Measurements from ENCODE around the gene RWDD2A. TPM values are rescaled to one million over a fixed set of nuclear protein-coding genes. Genes with fewer than 3 reads are reported as not detected.
"Not testable (repeated sequence)": the region's sequence is repeated elsewhere in the genome, so short reads cannot be mapped to it uniquely, and the experiment has no call there.

RWDD2A gene
- total RNA-seq, 1 experiment from 2014 or later: 3.5 TPM

DNA sequence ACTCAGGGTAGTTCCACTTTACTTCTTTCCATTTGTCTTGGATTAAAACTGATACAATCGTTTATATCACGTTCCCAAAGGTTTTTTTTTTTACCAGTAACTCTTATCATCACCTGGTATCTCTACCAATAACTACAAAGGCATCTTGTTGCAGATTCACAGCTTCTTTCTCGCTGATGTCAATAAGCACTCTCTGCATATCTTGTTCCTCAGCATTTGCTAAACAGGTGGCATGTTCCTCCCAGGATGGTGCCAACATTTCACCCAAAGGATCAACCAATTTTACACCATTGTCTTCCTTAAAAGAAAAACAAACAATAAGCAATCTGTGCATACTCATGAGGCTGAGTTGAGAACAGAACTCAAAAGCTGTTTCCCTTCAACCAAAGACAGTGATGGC is 4.7 kb upstream of the RWDD2A start:
- Histone ChIP-seq H3K27me3 (replicated peaks; ENCODE audit: control insufficient read depth, insufficient read depth, low read length) (no peaks in the 10 kb centered on the region), H3K36me3 (ENCODE audit: control insufficient read depth, insufficient read depth, low read length) (peaks cover 2% of the 10 kb centered on the region; the same call in 1 of the 2 replicates), H3K9me3 (no peaks in the 10 kb centered on the region), H3K4me3 (ENCODE audit: low read depth, low read length) (no peak overlapping the region), H3K4me1 (peaks cover 15% of the 10 kb centered on the region)
- no peaks in the 10 kb centered on the region for H3K9me3 Mint-ChIP-seq (ENCODE audit: unreplicated experiment)
- no peak for DNase-seq
- H3K27ac Mint-ChIP-seq (ENCODE audit: unreplicated experiment): no peak overlapping the region
- peaks cover 6% of the 10 kb centered on the region for H3K4me1 Mint-ChIP-seq (ENCODE audit: low read depth, unreplicated experiment)
- no peak overlapping the region for H3K4me3 Mint-ChIP-seq (ENCODE audit: unreplicated experiment)
- H3K27me3 Mint-ChIP-seq (ENCODE audit: insufficient read depth, unreplicated experiment): no peaks in the 10 kb centered on the region
- TF ChIP-seq, protein P1, sequence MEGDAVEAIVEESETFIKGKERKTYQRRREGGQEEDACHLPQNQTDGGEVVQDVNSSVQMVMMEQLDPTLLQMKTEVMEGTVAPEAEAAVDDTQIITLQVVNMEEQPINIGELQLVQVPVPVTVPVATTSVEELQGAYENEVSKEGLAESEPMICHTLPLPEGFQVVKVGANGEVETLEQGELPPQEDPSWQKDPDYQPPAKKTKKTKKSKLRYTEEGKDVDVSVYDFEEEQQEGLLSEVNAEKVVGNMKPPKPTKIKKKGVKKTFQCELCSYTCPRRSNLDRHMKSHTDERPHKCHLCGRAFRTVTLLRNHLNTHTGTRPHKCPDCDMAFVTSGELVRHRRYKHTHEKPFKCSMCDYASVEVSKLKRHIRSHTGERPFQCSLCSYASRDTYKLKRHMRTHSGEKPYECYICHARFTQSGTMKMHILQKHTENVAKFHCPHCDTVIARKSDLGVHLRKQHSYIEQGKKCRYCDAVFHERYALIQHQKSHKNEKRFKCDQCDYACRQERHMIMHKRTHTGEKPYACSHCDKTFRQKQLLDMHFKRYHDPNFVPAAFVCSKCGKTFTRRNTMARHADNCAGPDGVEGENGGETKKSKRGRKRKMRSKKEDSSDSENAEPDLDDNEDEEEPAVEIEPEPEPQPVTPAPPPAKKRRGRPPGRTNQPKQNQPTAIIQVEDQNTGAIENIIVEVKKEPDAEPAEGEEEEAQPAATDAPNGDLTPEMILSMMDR (IDR thresholded peaks at IDR 0.05; ENCODE audit: insufficient read depth in 1 of 2, low read depth in 1 of 2, low read length in 1 of 2, severe bottlenecking in 1 of 2, unreplicated experiment in 1 of 2): no peak
- CTCF ChIA-PET: no interaction called here
- POLR2A ChIA-PET: no interaction called here
- no TSS peak for BruUV-seq (replicated peaks)
- H3K36me3 Mint-ChIP-seq (ENCODE audit: insufficient read depth, unreplicated experiment): peaks cover 80% of the 10 kb centered on the region
- intact Hi-C loops (cut with micrococcal nuclease; ENCODE audit: unreplicated experiment): no loop called here

DNA sequence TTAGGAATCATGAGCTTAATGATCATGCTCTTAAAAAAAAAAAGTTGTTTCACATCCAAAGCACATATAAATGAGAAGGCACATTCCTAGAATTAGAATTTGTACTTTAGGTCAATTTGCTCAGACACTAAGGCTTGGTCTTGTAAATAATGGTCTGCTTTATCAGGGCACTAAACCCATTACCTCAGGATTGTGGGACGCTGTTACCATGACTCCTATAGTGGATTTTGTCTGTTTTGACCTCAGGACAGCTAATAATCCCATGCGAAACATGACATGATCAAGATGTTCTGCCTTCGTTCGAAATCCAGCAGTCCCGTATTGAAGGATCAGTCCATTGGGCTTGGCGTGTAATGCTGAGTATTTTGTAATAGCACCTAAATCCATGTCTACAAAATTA is 2.5 kb upstream of the RWDD2A start:
- no peaks in the 10 kb centered on the region for H3K27me3 Mint-ChIP-seq (ENCODE audit: insufficient read depth, unreplicated experiment)
- no peaks in the 10 kb centered on the region for H3K9me3 Mint-ChIP-seq (ENCODE audit: unreplicated experiment)
- no peak overlapping the region for H3K4me3 Mint-ChIP-seq (ENCODE audit: unreplicated experiment)
- TF ChIP-seq, protein P1 (IDR thresholded peaks at IDR 0.05; ENCODE audit: insufficient read depth in 1 of 2, low read depth in 1 of 2, low read length in 1 of 2, severe bottlenecking in 1 of 2, unreplicated experiment in 1 of 2): no peak
- POLR2A ChIA-PET: interaction anchor here (0.7 to 1.0 kb wide), 2 partner anchors 24 to 275 kb away, joined by 4 to 7 read pairs; no protein-coding TSS in a partner anchor
- peaks cover 14% of the 10 kb centered on the region for H3K4me1 Mint-ChIP-seq (ENCODE audit: low read depth, unreplicated experiment)
- CTCF ChIA-PET: no interaction called here
- Histone ChIP-seq H3K36me3 (ENCODE audit: control insufficient read depth, insufficient read depth, low read length) (peaks cover 2% of the 10 kb centered on the region; the same call in 1 of the 2 replicates), H3K27me3 (replicated peaks; ENCODE audit: control insufficient read depth, insufficient read depth, low read length) (no peaks in the 10 kb centered on the region), H3K4me3 (ENCODE audit: low read depth, low read length) (no peak overlapping the region), H3K4me1 (peaks cover 24% of the 10 kb centered on the region), H3K9me3 (no peaks in the 10 kb centered on the region)
- DNase-seq: peak; percentile 37
- H3K27ac Mint-ChIP-seq (ENCODE audit: unreplicated experiment): no peak overlapping the region
- intact Hi-C loops (cut with micrococcal nuclease; ENCODE audit: unreplicated experiment): loop anchor here (10.0 kb wide), 1 partner anchor 324 kb away; the partner anchor contains the start of gene PRSS35
- H3K36me3 Mint-ChIP-seq (ENCODE audit: insufficient read depth, unreplicated experiment): peaks cover 71% of the 10 kb centered on the region
- no TSS peak for BruUV-seq (replicated peaks)

DNA sequence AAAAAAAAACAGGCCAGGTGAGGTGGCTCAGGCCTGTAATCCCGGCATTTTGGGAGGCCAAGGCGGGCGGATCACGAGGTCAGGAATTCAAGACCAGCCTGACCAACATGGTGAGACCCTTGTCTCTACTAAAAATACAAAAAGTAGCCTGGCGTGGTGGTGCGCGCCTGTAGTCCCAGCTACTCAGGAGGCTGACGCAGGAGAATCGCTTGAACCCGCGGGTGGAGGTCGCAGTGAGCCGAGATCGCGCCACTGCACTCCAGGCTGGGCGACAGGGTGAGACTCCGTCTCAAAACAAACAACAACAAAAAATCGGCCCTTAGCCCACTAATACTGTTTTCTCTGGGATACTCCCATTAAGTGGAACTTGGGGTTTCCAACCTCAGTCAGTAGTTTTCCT is 1.2 kb upstream of the RWDD2A start:
- Histone ChIP-seq H3K4me1 (peaks cover 24% of the 10 kb centered on the region), H3K4me3 (ENCODE audit: low read depth, low read length) (peak overlapping the region; percentile 97)
- H3K27me3 Mint-ChIP-seq (ENCODE audit: insufficient read depth, unreplicated experiment); H3K36me3 ChIP-seq (ENCODE audit: control insufficient read depth, insufficient read depth, low read length); H3K9me3 Mint-ChIP-seq (ENCODE audit: unreplicated experiment); BruUV-seq (replicated peaks); H3K27me3 ChIP-seq (replicated peaks; ENCODE audit: control insufficient read depth, insufficient read depth, low read length); CTCF ChIA-PET; H3K9me3 ChIP-seq; DNase-seq: not testable (repeated sequence)
- Mint-ChIP-seq H3K36me3 (ENCODE audit: insufficient read depth, unreplicated experiment) (peaks cover 63% of the 10 kb centered on the region), H3K4me1 (ENCODE audit: low read depth, unreplicated experiment) (peaks cover 16% of the 10 kb centered on the region), H3K4me3 (ENCODE audit: unreplicated experiment) (peak overlapping the region; percentile 90), H3K27ac (ENCODE audit: unreplicated experiment) (peak overlapping the region; percentile 92)
- POLR2A ChIA-PET: interaction anchor here (0.7 kb wide), 1 partner anchor 124 kb away, joined by 3 read pairs; no protein-coding TSS in a partner anchor
- intact Hi-C loops (cut with micrococcal nuclease; ENCODE audit: unreplicated experiment): loop anchor here (10.0 kb wide), 1 partner anchor 323 kb away; the partner anchor contains the start of gene PRSS35

Measured in Caco-2 (cell line).